GM12891 (cell line): ENCODE data around the gene TMEM207.

Source experiments
- DNase-seq: peaks from one replicate; pipeline ENCODE4 v3.0.0; 2011; ENCODE audit warnings: low spot score; ENCODE audit not compliant: insufficient read length
- FAIRE-seq: peaks from 2 replicates; lab custom pipeline; 2011; peaks lifted over from hg19 to GRCh38; lab: Jason Lieb, UNC
- PAX5 ChIP-seq: IDR thresholded peaks from 2 replicates; pipeline ENCODE4 v1.6.1; 2011; ENCODE audit warnings: low read length, moderate library complexity, mild to moderate bottlenecking; ENCODE audit not compliant: insufficient read depth, severe bottlenecking
- POLR2A ChIP-seq: IDR thresholded peaks from 2 replicates; pipeline ENCODE4 v1.6.1; 2011; ENCODE audit warnings: low read depth, low read length, control low read depth
- POLR2AphosphoS5 ChIP-seq: IDR thresholded peaks from 2 replicates; pipeline ENCODE4 v1.6.1; 2011; ENCODE audit warnings: low read depth, low read length, control low read depth
- POU2F2 ChIP-seq: IDR thresholded peaks from 2 replicates; pipeline ENCODE4 v1.6.1; 2011; ENCODE audit warnings: low read depth, mild to moderate bottlenecking, control low read depth, low read length, moderate library complexity
- SPI1 ChIP-seq: IDR thresholded peaks from 2 replicates; pipeline ENCODE4 v1.6.1; 2011; ENCODE audit warnings: low read depth, low read length, control low read depth
- TAF1 ChIP-seq: IDR thresholded peaks from 2 replicates; pipeline ENCODE4 v1.6.1; 2011; ENCODE audit warnings: low read depth, low read length, control low read depth

TMEM207 gene

DNA sequence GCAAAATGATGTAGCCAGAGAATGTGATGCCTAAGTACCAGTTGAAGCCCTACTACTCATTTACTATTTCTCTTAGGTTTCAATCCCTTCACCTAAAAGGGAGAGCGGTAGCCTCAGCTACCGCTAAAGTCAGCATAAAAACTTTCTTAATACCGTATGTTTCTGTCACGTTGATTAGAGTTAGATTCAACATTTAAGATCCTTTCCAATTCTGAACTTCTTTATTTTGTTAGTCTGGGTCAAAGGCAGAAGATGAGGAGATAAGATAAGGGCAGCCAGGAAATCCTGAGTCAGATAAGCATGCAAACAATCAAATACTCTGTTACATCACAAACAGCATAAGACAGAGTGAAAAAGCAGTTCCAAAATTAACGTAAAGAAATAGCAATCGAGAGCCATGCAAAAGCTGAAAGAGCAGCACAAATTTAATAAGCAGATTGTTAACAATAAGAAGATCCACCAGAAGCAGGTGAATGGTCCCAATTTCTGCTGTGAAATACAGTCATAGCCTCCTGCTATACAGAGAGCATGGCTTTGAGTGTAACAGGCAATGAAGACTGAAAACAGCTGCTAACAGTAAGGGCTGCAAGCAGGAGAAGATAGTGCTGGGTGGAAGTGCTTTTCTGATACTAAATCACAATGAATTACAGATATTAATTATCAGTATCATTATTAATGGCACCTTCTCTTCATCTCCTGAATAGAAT is 3.0 kb downstream of the TMEM207 start:
- TF ChIP-seq POLR2A (no peak), PAX5 (no peak), SPI1 (no peak), TAF1 (no peak), POLR2AphosphoS5 (no peak), POU2F2 (no peak)
- no peak for FAIRE-seq

GRCh38 chr3:190444576-190445145 is 5.0 kb downstream of the TMEM207 start:
- TF ChIP-seq SPI1 (no peak), POLR2AphosphoS5 (no peak), POLR2A (no peak), PAX5 (no peak), POU2F2 (no peak), TAF1 (no peak)
- DNase-seq = no peak
- no peak for FAIRE-seq

More for the DNA sequence above, 3.0 kb downstream of the TMEM207 start:
- DNase-seq = no peak

GRCh38 chr3:190444006-190444405 is 5.7 kb downstream of the TMEM207 start:
- no peak for TF ChIP-seq SPI1
- TF ChIP-seq TAF1 = no peak
- TF ChIP-seq PAX5 = no peak
- TF ChIP-seq POLR2AphosphoS5 = no peak
- no peak for TF ChIP-seq POU2F2
- TF ChIP-seq POLR2A = no peak
- no peak for DNase-seq
- FAIRE-seq = no peak

DNA sequence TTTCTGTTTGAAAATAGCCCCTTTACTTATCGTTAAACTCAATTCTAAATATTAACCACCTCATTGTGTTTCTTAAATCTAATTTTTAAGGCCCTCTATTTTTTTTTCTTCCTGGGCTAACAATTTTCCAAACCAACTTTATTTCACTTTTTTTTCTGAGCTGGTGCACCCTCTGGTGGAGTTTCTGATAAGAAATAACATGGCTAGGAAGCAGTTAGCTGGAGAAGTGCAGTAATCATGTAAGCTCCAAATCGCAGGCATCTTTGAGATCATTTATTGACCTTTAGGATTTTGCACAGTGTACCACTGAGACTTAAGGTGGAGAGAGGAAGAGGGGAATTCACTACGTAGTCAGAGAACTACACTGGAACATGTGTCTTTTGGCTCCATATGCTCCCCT is 6.4 kb downstream of the TMEM207 start:
- DNase-seq = no peak

DNA sequence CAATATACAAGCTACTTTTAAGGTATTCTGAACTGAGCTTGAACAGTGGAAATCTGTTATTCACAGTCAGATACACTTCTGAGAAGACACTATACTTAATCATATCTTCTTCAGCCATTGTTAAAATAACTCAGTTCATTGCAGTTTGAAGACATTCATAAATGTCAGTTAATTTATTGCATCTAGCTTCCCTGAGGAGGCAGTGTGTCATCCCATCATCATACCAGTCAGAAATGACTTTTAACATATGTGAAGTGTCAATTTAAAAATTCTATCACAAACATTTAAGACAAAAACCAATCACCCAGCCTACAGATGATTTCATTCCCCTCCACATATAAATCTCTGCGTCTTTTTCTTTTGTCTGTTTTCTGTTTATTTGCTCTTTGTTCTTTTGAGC is 7.5 kb downstream of the TMEM207 start:
- TF ChIP-seq POLR2AphosphoS5 (no peak), TAF1 (no peak), SPI1 (no peak), PAX5 (no peak), POLR2A (no peak)
- FAIRE-seq (no peak), DNase-seq (no peak)

More for the DNA sequence above, 6.4 kb downstream of the TMEM207 start:
- FAIRE-seq = no peak
- TF ChIP-seq POLR2AphosphoS5 (no peak), PAX5 (no peak), TAF1 (no peak), SPI1 (no peak), POLR2A (no peak), POU2F2 (no peak)

DNA sequence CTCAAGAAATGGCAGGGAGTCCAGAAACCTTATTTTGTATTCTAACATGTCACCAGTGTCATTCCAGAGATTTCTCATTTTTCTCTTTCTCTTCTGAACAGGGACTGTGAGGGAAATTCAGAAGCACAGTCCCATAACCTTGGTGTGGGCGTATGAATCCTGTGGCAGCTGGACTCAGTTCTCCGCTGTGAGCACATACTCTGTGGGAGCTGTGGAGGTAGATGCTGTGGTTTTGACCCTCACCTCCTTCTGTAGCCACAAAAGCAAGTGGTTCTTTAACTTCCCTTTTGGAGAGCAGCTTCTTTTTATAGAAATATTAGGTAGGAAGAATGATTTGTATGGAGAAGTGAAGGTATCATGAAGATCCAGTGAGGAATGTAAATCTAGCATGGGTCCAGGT is 13.4 kb downstream of the TMEM207 start:
- no peak for FAIRE-seq
- DNase-seq = no peak
- TF ChIP-seq PAX5 (no peak), TAF1 (no peak), POU2F2 (no peak), POLR2A (no peak), SPI1 (no peak), POLR2AphosphoS5 (no peak)

GRCh38 chr3:190435618-190436017 is 14.1 kb downstream of the TMEM207 start:
- DNase-seq (no peak), FAIRE-seq (no peak)
- TF ChIP-seq POU2F2 (no peak), PAX5 (no peak), TAF1 (no peak), SPI1 (no peak), POLR2AphosphoS5 (no peak), POLR2A (no peak)

- no peak for DNase-seq
- no peak for FAIRE-seq
These were observed 16.1 kb downstream of the TMEM207 start for GRCh38 chr3:190433626-190434025.

GRCh38 chr3:190432216-190432615 is 17.5 kb downstream of the TMEM207 start:
- TF ChIP-seq POLR2A (no peak), TAF1 (no peak), POLR2AphosphoS5 (no peak), POU2F2 (no peak), PAX5 (no peak), SPI1 (no peak)
- FAIRE-seq = no peak
- DNase-seq = no peak

More at GRCh38 chr3:190433626-190434025, 16.1 kb downstream of the TMEM207 start:
- TF ChIP-seq PAX5 (no peak), POLR2A (no peak), SPI1 (0 out of 2 replicates have a peak, but pooled peaks have one; percentile 15)
